HG03575 (cell line): ENCODE data around the gene HBG2.
"Not testable (repeated sequence)": the region's sequence is repeated elsewhere in the genome, so short reads cannot be mapped to it uniquely, and the experiment has no call there.

ENCODE experiments used
- ATAC-seq: cut with Tn5 transposase; IDR thresholded peaks from one replicate; pipeline ENCODE4 v1.9.1; 2021; ENCODE audit not compliant: unreplicated experiment, insufficient number of reproducible peaks, low FRiP score; ENCODE audit errors: extremely low read depth

HBG2 gene

GRCh38 chr11:5252919-5253265 is 1.7 kb downstream of the HBG2 start:
- ATAC-seq, result no peak

GRCh38 chr11:5252192-5252918 is 2.2 kb downstream of the HBG2 start:
- ATAC-seq, result no peak

- no peak for ATAC-seq
Measured at GRCh38 chr11:5251746-5252145, 2.8 kb downstream of the HBG2 start.

DNA sequence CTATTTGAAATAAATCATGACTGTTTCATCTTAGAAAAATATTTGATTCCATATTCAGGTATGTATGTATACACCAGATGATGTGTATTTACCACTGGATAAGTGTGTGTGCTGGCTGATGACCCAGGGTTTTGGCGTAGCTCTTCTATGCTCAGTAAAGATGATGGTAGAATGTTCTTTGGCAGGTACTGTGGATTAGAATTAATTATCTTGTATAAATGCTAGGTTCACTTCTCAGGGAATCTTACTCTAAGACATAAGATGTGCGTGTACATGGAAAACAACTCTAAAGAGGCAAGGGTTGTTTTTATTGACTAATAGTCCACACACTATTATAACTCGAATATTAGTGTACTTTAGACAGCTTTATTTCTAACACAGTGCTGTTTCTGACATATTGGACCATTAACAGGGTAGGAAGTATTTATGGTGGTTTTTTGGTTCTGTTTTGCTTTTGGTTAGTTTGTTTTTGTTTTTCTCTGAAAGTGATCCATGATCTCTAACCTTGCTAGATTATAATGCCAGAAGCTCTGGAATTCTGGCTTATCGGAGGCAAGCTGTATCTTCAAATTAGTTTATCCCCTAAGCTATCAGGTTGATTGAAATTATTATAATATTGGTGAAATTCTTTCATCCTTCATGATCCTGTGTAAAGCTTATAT is 3.9 kb downstream of the HBG2 start:
- ATAC-seq, result no peak

DNA sequence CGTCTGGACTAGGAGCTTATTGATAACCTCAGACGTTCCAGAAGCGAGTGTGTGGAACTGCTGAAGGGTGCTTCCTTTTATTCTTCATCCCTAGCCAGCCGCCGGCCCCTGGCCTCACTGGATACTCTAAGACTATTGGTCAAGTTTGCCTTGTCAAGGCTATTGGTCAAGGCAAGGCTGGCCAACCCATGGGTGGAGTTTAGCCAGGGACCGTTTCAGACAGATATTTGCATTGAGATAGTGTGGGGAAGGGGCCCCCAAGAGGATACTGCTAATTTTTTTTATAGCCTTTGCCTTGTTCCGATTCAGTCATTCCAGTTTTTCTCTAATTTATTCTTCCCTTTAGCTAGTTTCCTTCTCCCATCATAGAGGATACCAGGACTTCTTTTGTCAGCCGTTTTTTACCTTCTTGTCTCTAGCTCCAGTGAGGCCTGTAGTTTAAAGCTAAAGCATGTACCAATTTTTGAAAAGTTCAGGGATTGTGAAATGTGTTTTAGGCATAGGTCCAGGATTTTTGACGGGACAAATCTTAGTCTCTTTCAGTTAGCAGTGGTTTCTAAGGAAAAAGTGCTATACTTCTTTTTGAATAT is 4.7 kb downstream of the HBG2 start, which contains the start of gene HBG1:
Gene HBG1 (minus strand): TSS at position 51 of the 590 bp plus-strand sequence. CDS start 53 bp downstream, outside the sequence.
- ATAC-seq, result not testable (repeated sequence)

DNA sequence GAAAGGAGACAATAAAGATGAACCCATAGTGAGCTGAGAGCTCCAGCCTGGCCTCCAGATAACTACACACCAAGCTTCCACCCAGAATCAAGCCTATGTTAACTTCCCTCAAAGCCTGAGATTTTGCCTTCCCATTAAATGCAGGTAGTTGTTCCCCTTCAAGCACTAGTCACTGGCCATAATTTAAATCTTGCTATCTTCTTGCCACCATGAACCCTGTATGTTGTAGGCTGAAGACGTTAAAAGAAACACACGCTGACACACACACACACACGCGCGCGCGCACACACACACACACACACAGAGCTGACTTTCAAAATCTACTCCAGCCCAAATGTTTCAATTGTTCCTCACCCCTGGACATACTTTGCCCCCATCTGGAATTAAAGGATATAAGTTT is 6.1 kb downstream of the HBG2 start:
- not testable (repeated sequence) for ATAC-seq

DNA sequence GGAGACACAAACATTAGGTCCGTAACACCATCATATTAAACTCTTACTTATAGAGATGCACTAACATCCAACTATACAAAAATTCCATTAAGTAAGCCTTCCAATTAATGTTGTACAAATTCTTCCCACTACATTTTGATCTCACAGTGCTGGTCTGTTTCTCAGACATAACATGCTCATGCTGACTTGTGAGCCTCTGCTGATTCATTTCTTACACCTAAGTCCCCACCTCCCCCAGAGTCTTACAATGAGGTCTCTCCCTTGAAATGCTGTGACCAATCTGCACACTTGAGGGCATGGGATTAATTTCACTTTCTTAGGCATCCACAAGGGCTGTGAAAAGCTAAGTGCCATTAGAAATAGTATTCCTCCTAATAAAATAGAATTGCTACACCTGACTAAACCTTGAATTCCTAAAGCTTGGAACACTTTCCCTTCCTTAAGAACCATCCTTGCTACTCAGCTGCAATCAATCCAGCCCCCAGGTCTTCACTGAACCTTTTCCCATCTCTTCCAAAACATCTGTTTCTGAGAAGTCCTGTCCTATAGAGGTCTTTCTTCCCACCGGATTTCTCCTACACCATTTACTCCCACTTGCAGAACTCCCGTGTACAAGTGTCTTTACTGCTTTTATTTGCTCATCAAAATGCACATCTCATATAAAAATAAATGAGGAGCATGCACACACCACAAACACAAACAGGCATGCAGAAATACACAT is 6.9 kb downstream of the HBG2 start:
- ATAC-seq, result no peak

- ATAC-seq, result no peak
Measured at GRCh38 chr11:5246772-5247471, 7.7 kb downstream of the HBG2 start.

DNA sequence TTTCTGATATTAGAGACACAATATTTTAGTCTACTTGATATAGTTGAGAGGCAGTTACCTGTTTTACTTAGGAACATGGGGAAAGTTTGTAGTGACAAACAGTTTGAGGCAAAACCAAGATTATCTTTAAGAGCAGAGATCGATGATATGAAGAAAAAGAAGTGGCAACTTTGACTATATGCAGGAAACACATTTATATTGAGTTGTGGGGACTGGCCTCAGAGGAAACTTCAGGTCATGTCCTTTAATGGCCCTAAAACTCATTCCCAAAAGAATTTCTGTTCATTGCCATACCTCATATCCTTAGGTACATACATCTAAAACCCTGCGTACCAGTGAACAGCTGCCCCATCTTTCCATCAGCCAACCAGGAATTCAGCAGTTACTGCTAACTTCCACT is 9.4 kb downstream of the HBG2 start:
- ATAC-seq, result no peak

GRCh38 chr11:5243816-5244180 is 10.8 kb downstream of the HBG2 start:
- ATAC-seq, result no peak

GRCh38 chr11:5242933-5243815 is 11.4 kb downstream of the HBG2 start:
- ATAC-seq, result no peak

DNA sequence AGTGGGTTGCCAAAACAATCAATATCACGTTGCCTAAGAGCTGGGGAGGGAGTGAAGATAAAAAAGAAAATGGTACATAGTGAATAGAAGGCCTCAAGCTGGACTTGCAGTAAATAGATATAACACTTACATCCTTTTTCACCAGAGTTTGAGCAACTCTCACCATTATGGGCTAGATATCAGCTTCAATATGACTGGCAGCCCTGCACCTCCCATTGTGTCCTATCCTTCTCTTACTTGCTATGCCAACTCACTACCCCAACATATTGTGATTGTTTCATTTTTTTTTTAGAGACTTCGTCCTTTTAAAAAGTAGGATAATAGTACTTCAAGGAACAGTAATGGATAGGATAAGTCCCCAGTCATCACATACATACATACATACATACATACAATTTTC is 12.4 kb downstream of the HBG2 start:
- no peak for ATAC-seq

GRCh38 chr11:5241458-5241857 is 13.1 kb downstream of the HBG2 start:
- no peak for ATAC-seq

DNA sequence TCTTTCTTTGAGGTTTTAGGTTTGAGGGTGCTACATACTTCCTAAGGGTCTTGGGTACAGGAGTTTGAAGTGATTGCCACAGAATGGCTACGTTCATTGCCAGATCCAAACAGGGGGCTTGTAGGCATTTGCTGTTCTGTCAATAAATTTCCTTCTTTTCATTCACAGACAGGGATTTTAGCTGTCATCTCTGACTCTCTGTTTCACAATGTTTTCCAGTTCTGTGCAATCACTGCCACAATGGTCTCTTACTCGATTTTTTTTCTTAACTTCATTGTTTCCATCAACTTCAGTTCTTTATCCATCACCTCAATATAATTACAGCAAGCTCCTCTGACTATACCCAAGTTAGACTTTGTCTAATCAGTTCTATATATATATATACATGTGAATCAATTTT is 14.1 kb downstream of the HBG2 start:
- no peak for ATAC-seq

- ATAC-seq, result no peak
Measured at GRCh38 chr11:5240056-5240455, 14.5 kb downstream of the HBG2 start.

GRCh38 chr11:5239046-5239445 is 15.5 kb downstream of the HBG2 start:
- no peak for ATAC-seq

DNA sequence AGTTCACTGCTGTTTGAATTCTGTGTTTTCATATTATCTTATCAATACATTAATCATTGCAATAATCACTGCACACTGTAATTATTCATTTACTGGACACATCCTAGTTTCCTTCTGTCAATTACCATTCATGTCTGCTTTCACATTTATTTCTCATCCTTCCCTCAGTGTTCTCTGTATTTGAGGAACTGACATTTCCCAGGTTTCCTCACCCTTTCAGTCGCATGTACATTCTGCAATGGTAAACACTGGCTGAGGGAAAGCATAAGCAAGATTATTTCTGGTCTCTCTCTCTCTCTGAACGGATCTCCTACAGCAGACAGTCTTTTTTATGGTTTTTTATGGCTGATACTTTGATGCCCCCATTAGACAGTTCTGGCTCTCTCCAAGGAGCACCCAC is 16.1 kb downstream of the HBG2 start:
- ATAC-seq, result no peak

DNA sequence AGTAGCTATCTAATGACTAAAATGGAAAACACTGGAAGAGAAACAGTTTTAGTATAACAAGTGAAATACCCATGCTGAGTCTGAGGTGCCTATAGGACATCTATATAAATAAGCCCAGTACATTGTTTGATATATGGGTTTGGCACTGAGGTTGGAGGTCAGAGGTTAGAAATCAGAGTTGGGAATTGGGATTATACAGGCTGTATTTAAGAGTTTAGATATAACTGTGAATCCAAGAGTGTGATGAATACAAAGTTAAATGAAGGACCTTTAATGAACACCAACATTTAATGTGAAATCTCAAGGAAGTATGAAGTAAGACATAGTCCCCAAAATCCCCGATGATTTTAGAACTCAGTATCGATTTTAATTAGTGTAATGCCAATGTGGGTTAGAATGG is 17.2 kb downstream of the HBG2 start:
- no peak for ATAC-seq
